PC-9 (cell line): ENCODE results near the gene ABCA2. TPM values are rescaled to one million over a fixed set of nuclear protein-coding genes. Genes with fewer than 3 reads are reported as not detected.

Experiments
- BruUV-seq: library from RNA; stranded (reverse); fragments of 400-500 nt; replicated peaks from 2 replicates; lab custom pipeline; 2021; lab: Mats Ljungman, UMichigan
- CTCF ChIA-PET: fragments of 300-600 bp; sonication (Branson Sonifier 250); formaldehyde crosslinking; loops from one replicate; lab custom pipeline; 2022; ENCODE audit warnings: antibody characterized with exemption; lab: Charles Lee
- POLR2A ChIA-PET: fragments of 300-600 bp; sonication (Branson Sonifier 250); formaldehyde crosslinking; loops from one replicate; lab custom pipeline; 2022; ENCODE audit warnings: antibody characterized with exemption; ENCODE audit not compliant: unreplicated experiment; lab: Charles Lee
- DNase-seq, 2 experiments: peaks; one replicate each; pipeline versions ENCODE4 v3.0.0 to v3.0.0-alpha.2; 2015 to 2022; ENCODE audit warnings: mixed read lengths in 1 of 2
- H2AFZ ChIP-seq: fragments of 200-600 bp; sonication (generic); 2 replicates; pipeline ENCODE4 v1.8.1; 2017; ENCODE audit warnings: antibody characterized with exemption
- H3F3A ChIP-seq: fragments of 200-600 bp; sonication (generic); 2 replicates; pipeline ENCODE4 v1.8.1; 2017; ENCODE audit warnings: antibody characterized with exemption, mild to moderate bottlenecking, low read depth; ENCODE audit not compliant: insufficient read depth
- H3K27ac ChIP-seq: fragments of 200-600 bp; sonication (generic); 2 replicates; pipeline ENCODE4 v1.6.1; 2016; ENCODE audit warnings: mixed run types
- H3K27me3 ChIP-seq: fragments of 200-600 bp; sonication (generic); 2 replicates; pipeline ENCODE4 v1.6.1; 2016; ENCODE audit warnings: low read depth, mixed run types; ENCODE audit not compliant: insufficient read depth
- H3K36me3 ChIP-seq: fragments of 200-600 bp; sonication (generic); 2 replicates; pipeline ENCODE4 v1.6.1; 2016; ENCODE audit warnings: low read depth, mixed run types
- H3K4me1 ChIP-seq: fragments of 200-600 bp; sonication (generic); replicated peaks from 2 replicates; pipeline ENCODE4 v1.6.1; 2016; ENCODE audit warnings: mixed run types; ENCODE audit not compliant: insufficient read depth
- H3K4me2 ChIP-seq: fragments of 200-600 bp; sonication (generic); 2 replicates; pipeline ENCODE4 v1.6.1; 2017; ENCODE audit warnings: mixed run types
- H3K4me3 ChIP-seq: fragments of 200-600 bp; sonication (generic); 2 replicates; pipeline ENCODE4 v1.6.1; 2016; ENCODE audit warnings: mixed run types
- H3K79me2 ChIP-seq: fragments of 200-600 bp; sonication (generic); 2 replicates; pipeline ENCODE4 v1.6.1; 2017; ENCODE audit warnings: low read depth, mixed run types
- H3K9me2 ChIP-seq: fragments of 200-600 bp; sonication (generic); 2 replicates; pipeline ENCODE4 v1.8.1; 2017; ENCODE audit warnings: mild to moderate bottlenecking; ENCODE audit not compliant: insufficient read depth
- H3K9me3 ChIP-seq: fragments of 200-600 bp; sonication (generic); 2 replicates; pipeline ENCODE4 v1.8.1; 2016; ENCODE audit warnings: low read depth; ENCODE audit not compliant: insufficient read depth
- H4K20me1 ChIP-seq: fragments of 200-600 bp; sonication (generic); 2 replicates; pipeline ENCODE4 v1.8.1; 2017; ENCODE audit not compliant: insufficient read depth
- EZH2 ChIP-seq: fragments of 200-600 bp; sonication (generic); IDR thresholded peaks from 2 replicates; pipeline ENCODE4 v1.8.0; 2017; ENCODE audit warnings: antibody characterized with exemption, low read depth
- intact Hi-C: fragments of 100-400 bp; cut with micrococcal nuclease; formaldehyde crosslinking; loops from one replicate; pipeline ENCODE4 v1.10.0; 2022; ENCODE audit not compliant: unreplicated experiment
- total RNA-seq: library from RNA; stranded (reverse); gene quantifications from 2 replicates; pipeline ENCODE4 v1.2.3, GENCODE V29; 2021
- TF ChIP-seq, protein P1 (sequence below): fragments of 200-600 bp; sonication (generic); conservative IDR thresholded peaks from 2 replicates; pipeline ENCODE4 v1.6.1; 2017; ENCODE audit warnings: mixed run types, antibody characterized with exemption, mild to moderate bottlenecking, moderate library complexity

The ABCA2 gene
- total RNA-seq, 1 experiment from 2014 or later = 79.2 TPM

DNA sequence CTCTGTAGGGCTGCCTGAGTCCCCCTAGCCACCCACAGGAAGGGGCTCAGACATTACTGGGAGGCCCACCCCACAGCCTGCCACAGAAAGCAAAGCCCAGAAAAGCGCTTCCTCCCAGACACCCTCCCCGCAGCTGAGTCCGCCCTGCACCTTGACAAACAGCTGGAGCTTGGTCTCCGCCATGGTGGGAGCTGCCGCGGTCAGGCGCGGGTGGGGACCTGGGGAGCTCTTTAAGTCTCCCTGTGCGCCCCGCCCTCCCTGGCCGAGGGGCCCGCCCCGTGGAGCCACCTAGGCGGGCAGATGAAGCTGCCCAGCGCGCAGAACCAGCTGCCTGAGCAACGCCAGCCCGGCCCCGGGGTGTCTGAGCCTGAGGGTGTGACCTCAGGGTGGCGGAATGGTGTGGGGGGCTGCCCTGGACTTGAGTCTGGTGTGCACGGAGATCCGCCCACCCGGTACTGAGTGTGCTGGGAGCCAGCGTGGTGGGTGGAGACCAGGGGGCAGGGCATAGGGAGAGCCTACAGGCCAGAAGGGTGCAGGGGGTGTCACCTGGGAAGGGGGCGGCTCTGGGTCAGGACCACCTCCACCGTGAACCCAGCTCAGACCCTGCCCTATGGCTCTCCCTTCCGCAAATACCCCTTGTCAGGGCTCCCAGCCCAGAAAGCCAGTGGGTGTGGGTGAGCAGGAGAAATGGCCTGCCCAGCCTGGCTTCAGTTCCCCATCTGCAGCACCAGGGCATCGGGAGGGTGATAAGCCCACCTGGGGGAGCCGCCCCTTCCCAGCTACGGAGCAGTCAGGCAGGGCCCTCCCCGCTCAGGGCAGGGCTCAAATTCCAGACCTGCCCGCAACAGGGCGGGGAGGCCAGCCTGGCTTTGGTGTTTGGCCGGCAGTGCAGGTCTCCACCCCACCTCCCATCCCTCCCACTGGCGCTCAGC is 31.4 kb downstream of the ABCA2 start, which contains the start of gene CLIC3:
CLIC3 (minus strand) TSS at position 208 of the 932 bp plus-strand sequence; CDS start at position 183, 25 bp downstream.
- peak; percentile 60 to 95 for DNase-seq
- H3K4me2 ChIP-seq = peak within 1 kb of the TSS; percentile 94
- no peaks in the 10 kb centered on the region for H3K36me3 ChIP-seq
- H3K4me3 ChIP-seq = peak within 1 kb of the TSS; percentile 53
- H2AFZ ChIP-seq = peak within 1 kb of the TSS; percentile 63
- H3K9me2 ChIP-seq = no peaks in the 10 kb centered on the region
- H3K27ac ChIP-seq = no peak within 1 kb of the TSS
- H4K20me1 ChIP-seq = no peaks in the 10 kb centered on the region
- H3K9me3 ChIP-seq = no peaks in the 10 kb centered on the region
- H3K27me3 ChIP-seq = no peaks in the 10 kb centered on the region
- peaks cover 35% of the 10 kb centered on the region for H3K4me1 ChIP-seq
- intact Hi-C loops = loop anchor here (1.0 to 5.0 kb wide), 3 partner anchors 46 to 206 kb away; partner anchors contain the start of genes PHPT1 and TMEM141
- ChIA-PET CTCF (interaction anchor here (0.6 to 2.1 kb wide), 8 partner anchors 21 to 650 kb away, joined by 3 to 10 read pairs (median 4); no protein-coding TSS in a partner anchor), POLR2A (interaction anchor here (0.5 to 1.1 kb wide), 10 partner anchors 18 to 587 kb away, joined by 3 to 9 read pairs (median 6); partner anchors contain the start of gene AJM1)
- TF ChIP-seq, protein P1, sequence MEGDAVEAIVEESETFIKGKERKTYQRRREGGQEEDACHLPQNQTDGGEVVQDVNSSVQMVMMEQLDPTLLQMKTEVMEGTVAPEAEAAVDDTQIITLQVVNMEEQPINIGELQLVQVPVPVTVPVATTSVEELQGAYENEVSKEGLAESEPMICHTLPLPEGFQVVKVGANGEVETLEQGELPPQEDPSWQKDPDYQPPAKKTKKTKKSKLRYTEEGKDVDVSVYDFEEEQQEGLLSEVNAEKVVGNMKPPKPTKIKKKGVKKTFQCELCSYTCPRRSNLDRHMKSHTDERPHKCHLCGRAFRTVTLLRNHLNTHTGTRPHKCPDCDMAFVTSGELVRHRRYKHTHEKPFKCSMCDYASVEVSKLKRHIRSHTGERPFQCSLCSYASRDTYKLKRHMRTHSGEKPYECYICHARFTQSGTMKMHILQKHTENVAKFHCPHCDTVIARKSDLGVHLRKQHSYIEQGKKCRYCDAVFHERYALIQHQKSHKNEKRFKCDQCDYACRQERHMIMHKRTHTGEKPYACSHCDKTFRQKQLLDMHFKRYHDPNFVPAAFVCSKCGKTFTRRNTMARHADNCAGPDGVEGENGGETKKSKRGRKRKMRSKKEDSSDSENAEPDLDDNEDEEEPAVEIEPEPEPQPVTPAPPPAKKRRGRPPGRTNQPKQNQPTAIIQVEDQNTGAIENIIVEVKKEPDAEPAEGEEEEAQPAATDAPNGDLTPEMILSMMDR = no peak
- TF ChIP-seq EZH2 = no peak
- H3K79me2 ChIP-seq = peaks cover 7% of the 10 kb centered on the region; the same call in 1 of the 2 replicates
- BruUV-seq = no TSS peak
- peaks cover 22% of the 10 kb centered on the region; the same call in 1 of the 2 replicates for H3F3A ChIP-seq

DNA sequence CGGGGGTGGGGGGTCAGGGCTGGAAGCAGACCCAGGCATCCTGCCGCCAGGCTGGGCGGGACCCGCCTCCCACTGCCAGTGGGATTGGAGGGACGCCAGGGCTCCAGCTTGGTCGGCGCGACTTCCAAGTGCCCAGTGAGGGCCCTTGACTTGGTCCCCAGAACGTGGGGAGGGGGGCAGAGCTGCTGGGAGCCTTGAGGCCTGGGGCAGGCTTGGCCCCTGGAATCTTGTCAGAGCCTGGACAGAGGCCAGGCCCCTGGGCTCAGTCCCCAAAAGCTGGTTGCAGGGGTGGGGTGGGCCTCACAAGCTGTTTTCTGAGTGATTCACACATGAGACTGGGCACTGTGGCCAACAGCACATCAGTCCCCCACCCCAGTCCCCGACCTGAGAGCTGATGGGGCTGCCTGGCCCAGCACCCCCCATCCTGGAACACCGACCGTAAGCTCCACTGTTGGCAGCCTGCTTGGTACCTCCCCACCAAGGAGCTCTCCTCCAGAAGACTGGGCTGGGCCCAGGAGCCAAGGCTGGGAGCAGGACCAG is 32.2 kb downstream of the ABCA2 start:
- peak in 1 of 2 experiments; percentile 45 for DNase-seq
- Histone ChIP-seq H3K9me3 (no peaks in the 10 kb centered on the region), H3K79me2 (peaks cover 7% of the 10 kb centered on the region; the same call in 1 of the 2 replicates), H2AFZ (no peak overlapping the region), H4K20me1 (no peaks in the 10 kb centered on the region), H3K9me2 (no peaks in the 10 kb centered on the region), H3K4me3 (peak overlapping the region; percentile 53; the same call in 1 of the 2 replicates), H3F3A (peaks cover 30% of the 10 kb centered on the region; the same call in 1 of the 2 replicates), H3K36me3 (no peaks in the 10 kb centered on the region), H3K4me2 (peak overlapping the region; percentile 94), H3K4me1 (peaks cover 31% of the 10 kb centered on the region), H3K27me3 (no peaks in the 10 kb centered on the region), H3K27ac (no peak overlapping the region)
- ChIA-PET CTCF (interaction anchor here (0.6 to 2.1 kb wide), 7 partner anchors 21 to 650 kb away, joined by 3 to 10 read pairs (median 4); no protein-coding TSS in a partner anchor), POLR2A (interaction anchor here (0.5 to 1.1 kb wide), 10 partner anchors 18 to 586 kb away, joined by 3 to 10 read pairs (median 6); partner anchors contain the start of gene AJM1)
- TSS peak; percentile 58 for BruUV-seq
- TF ChIP-seq EZH2 = no peak
- TF ChIP-seq, protein P1 = no peak
- intact Hi-C loops = loop anchor here (1.0 to 5.0 kb wide), 3 partner anchors 46 to 205 kb away; partner anchors contain the start of genes PHPT1 and TMEM141
